ENCODE results near the gene PRSS1.
"Not testable (repeated sequence)": the region's sequence is repeated elsewhere in the genome, so short reads cannot be mapped to it uniquely, and the experiment has no call there.

PRSS1 gene

DNA sequence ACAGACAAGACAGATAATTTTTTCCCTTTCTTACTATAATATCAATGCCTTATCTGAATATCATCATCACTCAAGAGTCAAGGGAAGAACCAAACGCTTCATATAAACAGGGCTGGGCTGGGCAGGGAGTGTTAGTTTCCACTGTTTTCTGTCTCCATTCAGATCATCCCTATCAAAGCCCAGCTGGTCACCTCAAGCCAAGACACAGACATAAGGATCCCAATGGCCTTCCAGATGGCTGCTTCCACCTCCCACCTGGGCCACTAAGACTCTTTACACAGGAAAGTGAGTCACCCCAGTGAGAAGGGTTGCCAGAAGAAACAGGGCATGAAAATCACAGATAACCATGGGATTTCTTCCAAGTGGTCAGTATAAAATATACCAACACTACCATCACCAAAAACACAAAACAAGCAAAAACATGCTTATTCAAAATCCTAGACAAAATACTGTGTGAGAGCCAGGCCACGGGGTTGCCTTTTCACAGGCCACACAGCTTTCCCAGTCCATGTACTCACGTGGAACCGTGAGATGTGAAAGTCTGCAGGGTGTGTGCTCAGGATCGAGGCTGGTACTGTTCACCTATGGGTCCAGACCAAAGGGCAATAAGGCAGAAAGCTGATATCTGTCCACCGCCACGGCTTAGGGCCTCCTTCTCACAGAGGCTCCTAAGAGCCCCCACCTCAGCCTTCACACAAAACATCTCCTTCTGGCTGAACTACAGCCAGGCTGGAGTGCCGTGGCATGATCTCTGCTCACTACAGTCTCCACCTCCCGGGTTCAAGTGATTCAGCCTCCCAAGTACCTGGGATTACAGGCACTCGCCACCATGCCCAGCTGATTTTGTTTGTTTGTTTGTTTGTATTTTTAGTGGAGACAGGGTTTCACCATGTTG, 5.7 kb downstream of the PRSS1 start:
- TF ChIP-seq, protein P1, sequence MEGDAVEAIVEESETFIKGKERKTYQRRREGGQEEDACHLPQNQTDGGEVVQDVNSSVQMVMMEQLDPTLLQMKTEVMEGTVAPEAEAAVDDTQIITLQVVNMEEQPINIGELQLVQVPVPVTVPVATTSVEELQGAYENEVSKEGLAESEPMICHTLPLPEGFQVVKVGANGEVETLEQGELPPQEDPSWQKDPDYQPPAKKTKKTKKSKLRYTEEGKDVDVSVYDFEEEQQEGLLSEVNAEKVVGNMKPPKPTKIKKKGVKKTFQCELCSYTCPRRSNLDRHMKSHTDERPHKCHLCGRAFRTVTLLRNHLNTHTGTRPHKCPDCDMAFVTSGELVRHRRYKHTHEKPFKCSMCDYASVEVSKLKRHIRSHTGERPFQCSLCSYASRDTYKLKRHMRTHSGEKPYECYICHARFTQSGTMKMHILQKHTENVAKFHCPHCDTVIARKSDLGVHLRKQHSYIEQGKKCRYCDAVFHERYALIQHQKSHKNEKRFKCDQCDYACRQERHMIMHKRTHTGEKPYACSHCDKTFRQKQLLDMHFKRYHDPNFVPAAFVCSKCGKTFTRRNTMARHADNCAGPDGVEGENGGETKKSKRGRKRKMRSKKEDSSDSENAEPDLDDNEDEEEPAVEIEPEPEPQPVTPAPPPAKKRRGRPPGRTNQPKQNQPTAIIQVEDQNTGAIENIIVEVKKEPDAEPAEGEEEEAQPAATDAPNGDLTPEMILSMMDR (conservative IDR thresholded peaks at IDR 0.05; ENCODE audit: low read depth): no peak
- no peak overlapping the region for H3K27ac ChIP-seq
- POLR2A ChIA-PET (ENCODE audit: low non-redundant PET): no interaction called here
- CTCF ChIA-PET: no interaction called here
- DNase-seq (ENCODE audit: low spot score): no peak

- DNase-seq (ENCODE audit: low spot score); CTCF ChIA-PET; H3K27ac ChIP-seq; POLR2A ChIA-PET (ENCODE audit: low non-redundant PET): not testable (repeated sequence)
Observed at GRCh38 chr7:142758312-142758711, 9.0 kb downstream of the PRSS1 start.

- TF ChIP-seq, protein P1 (conservative IDR thresholded peaks at IDR 0.05; ENCODE audit: low read depth): no peak
- no peak overlapping the region for H3K27ac ChIP-seq
- POLR2A ChIA-PET (ENCODE audit: low non-redundant PET): no interaction called here
- DNase-seq (ENCODE audit: low spot score): no peak
- CTCF ChIA-PET: no interaction called here
Observed at GRCh38 chr7:142759433-142759832, 10.2 kb downstream of the PRSS1 start.

GRCh38 chr7:142760071-142760642, 10.9 kb downstream of the PRSS1 start:
- ChIA-PET POLR2A (ENCODE audit: low non-redundant PET) (no interaction called here), CTCF (interaction anchor here (0.7 kb wide), 1 partner anchor 119 kb away, joined by 3 read pairs; no protein-coding TSS in a partner anchor)

GRCh38 chr7:142761606-142762005, 12.3 kb downstream of the PRSS1 start:
- CTCF ChIA-PET: not testable (repeated sequence)

More at GRCh38 chr7:142760071-142760642, 10.9 kb downstream of the PRSS1 start:
- TF ChIP-seq, protein P1 (conservative IDR thresholded peaks at IDR 0.05; ENCODE audit: low read depth): no peak
- no peak overlapping the region for H3K27ac ChIP-seq
- DNase-seq (ENCODE audit: low spot score): no peak

DNA sequence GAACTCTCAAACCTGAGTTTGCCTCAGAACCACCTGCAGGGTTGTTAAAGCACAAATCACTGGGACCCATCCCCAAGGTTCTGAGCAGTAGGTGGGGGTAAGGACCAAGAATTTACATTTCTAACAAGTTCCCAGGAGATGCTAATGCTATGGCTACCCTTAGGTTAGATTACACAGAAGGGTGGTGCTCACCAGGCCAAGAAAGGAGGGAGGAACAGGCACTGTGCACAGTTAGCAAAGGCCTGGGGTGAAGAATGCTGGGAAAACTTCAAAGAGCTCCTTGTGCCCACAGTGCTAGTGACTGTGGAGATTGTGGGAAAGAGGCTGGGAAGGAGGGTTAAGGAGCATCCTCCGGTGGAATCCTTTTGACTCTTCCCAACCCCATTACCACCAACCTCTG, 12.8 kb downstream of the PRSS1 start:
- DNase-seq (ENCODE audit: low spot score): no peak
- H3K27ac ChIP-seq: no peak overlapping the region
- POLR2A ChIA-PET (ENCODE audit: low non-redundant PET): no interaction called here
- CTCF ChIA-PET: no interaction called here
- TF ChIP-seq, protein P1 (conservative IDR thresholded peaks at IDR 0.05; ENCODE audit: low read depth): no peak

More at GRCh38 chr7:142761606-142762005, 12.3 kb downstream of the PRSS1 start:
- H3K27ac ChIP-seq; DNase-seq (ENCODE audit: low spot score); POLR2A ChIA-PET (ENCODE audit: low non-redundant PET): not testable (repeated sequence)

GRCh38 chr7:142767451-142767850, 18.2 kb downstream of the PRSS1 start:
- ChIA-PET CTCF (no interaction called here), POLR2A (ENCODE audit: low non-redundant PET) (no interaction called here)
- no peak for DNase-seq (ENCODE audit: low spot score)
- TF ChIP-seq, protein P1 (conservative IDR thresholded peaks at IDR 0.05; ENCODE audit: low read depth): no peak
- no peak overlapping the region for H3K27ac ChIP-seq
